HG03025 (cell line): ENCODE measurements around the gene CCDC85C.

ENCODE experiments used
- ATAC-seq: cut with Tn5 transposase; IDR thresholded peaks from one replicate; pipeline ENCODE4 v1.9.1; 2021; ENCODE audit warnings: mild to moderate bottlenecking, moderate library complexity; ENCODE audit not compliant: unreplicated experiment, low FRiP score

Gene CCDC85C

DNA sequence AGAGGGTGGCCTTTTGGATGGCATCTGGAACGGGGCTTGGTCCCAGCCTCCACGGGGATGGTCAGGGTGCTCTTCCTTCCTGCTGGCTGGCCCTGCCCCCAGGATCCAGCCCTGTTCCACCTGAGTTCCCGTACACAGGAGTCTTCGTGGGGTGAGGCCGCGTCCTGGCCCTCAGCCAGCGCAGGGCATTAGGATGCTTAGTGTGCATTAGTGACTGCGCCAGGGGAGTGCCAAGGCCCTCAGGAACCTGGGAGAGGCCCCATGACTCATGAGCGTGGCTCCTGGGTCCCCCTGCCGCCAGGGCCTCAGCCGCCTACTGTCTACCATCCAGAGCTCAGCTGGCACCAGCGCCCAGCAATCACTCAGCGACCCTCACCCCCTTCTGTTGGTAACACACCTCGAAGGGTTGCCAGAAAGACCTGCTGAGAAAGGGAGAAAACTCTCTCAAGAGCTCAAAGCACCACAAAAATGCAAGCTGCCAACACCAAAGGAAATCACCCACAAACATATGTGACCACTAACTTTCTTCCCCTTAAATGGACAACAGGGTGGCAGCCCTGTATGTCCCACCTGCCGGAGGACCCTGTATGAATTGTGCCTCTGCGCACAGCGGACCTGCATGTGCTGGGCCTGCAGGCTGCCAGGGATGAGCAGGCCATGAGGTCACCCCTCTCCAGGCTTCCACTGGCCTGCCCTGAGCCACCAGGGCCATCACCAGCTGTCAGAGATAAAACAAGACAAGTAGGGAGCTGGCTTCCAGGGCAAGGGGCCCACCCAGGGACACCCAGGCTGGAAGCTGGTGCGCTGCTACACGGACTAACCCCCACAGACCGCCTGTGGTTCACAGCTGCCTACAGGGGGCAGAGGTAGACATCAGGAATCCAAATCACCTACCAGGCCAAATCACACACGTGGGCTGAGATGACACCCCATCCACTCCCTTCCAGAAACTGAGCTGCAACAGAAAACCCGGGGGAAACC is 28.7 kb downstream of the CCDC85C start:
- ATAC-seq, result no peak

DNA sequence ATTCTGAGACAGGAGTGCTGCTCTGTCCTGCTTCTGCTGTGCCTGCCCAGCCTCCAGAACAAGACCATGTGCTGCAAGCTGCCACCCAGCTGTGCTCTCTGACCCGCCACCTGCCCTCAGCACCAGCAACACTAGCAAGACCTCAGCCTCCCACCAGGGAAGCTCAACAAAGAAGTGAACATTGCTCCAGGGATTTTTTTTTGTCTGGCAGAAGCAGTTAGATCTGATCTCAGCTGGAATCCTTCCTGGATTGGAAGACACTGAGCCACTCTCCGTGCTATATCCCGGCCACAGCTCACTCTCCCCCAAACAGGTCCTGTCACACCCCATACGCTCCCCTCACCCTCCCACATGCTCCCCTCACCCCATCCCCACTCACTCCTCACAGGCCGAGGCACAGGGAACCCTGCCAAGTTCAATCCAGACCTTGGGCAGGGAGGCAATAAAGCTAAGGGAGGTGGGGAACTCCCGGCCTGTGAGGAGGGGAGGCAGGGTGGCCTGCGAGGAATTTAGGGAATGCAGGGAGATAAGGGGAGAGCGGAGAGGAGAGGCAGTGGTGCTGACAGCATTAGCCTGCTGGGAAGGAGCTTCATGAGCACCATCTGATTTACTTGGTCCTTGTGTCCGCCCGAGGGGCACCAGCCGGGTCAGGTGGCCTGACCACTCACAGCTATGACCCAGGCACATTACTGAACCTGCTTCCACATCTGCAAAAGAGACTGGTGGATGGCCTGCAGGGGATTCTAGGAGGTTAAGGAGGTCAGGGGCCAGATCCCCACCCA is 29.7 kb downstream of the CCDC85C start:
- ATAC-seq, result no peak

DNA sequence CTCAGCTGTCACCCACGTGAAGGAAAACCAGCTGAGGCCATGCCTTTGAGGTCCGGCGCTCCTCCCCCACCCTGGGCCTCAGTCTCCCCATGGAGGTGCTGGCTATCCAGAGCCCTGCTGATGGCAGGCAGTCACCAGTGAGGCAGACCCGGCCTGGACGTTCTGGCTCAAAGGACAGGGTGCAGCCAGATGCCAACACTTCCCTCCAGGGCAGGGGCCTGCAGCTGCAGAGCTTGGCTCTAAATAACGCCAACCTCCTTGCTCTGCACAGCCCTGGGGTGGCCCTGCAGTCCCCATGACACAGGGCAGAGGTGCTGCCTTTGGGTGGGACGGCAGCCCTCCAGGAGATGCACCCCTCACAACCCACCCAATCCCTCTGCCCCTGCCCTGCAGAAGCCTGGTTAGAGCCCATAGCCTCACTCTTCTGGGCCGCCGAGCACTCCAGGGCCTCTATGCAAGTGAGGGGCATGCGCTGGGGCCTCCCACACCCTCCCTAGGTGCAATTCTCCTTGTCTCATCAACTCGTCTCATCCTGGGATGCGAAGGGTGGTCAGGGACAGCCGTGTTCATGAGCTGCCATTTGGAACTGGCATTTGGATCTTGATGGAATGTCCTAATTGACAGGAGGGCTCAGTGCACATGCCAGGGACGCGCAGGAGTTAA is 30.4 kb downstream of the CCDC85C start:
- ATAC-seq, result no peak

DNA sequence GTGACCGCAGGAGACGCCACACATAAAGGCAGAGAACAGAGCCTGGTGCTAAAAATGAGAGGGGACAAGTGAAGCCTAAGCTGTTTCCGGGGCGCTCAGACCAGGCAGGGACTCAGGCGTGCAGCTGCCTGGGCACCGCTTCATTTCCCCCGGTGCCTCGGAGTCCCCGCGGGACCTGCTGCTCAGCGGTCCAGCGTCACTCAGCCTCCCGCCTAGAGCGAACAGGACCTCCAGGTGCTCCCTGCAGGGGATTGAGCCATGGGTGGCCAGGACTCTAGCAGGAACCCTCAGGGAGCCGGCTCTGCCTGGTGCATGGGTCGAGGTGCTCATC is 31.0 kb downstream of the CCDC85C start:
- no peak for ATAC-seq

DNA sequence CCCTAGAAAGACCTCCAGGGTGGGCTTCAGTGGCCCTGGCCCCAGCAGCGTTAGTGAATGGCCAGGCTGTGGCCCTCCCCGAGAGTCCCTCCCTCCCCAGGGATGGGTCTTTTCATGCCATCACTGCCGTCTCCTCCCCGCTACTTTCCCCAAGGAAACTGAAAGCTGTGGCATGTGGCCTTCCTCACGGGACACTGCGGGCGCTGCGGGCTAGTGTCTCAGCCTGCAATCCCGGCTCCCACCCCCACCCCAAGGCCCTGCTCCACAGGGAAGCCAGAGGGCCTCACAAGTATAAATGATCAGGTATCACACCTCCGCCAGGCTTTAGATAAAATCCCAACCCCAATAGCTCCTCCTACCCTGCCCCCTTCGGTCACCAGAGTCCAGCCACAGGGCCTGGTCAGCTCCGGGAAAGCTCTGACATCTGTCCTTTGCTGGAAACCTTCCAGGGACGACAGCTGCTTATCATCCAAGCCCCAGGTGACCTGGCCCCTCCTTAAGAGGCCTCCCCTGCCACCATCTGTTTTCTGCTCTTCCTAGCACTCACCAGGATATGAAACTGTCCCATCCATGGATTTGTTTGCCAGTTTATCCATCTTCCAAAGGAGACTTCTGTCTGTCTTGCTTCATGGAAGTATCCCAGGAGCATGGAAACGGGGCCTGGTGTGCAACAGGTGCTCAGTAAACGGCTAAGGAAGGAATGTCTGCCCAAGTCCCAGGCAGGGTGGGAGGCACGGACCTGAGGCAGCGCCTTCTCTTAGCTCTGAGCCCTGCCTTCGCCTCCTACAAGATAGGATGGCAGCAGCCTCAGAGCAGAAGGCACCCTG is 31.6 kb downstream of the CCDC85C start:
- no peak for ATAC-seq

DNA sequence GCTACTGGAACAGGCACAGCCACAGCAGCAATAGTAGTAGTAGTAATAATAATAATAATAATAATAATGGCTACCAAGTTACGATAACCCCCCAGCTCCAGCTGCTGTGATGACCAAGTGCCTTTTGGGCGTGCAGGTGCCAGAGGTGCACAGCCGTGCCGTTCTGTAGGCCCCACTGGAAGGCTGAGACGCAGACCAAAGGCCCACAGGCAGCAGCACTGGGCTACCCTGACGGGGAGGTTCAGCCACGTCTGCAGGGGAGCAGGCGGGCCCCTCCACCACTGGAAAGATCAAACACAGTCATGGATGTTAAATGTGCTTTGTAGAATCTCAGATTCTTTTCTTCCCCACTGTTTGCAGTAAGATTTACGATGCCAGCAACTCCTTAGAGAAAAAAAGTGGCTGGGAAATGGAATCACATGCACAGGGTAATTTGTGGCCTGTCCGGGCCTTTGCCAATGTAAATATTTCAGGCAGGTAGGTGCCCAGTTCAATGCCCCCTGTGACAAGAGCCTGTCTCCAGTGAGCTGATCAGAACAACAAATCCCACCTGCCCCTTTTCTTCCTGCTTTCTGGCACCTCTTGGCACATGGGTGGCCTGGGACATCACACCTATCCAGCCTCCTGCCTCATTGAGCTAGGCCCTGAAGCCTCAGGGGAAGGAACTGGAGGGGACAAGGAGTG is 32.6 kb downstream of the CCDC85C start:
- no peak for ATAC-seq

DNA sequence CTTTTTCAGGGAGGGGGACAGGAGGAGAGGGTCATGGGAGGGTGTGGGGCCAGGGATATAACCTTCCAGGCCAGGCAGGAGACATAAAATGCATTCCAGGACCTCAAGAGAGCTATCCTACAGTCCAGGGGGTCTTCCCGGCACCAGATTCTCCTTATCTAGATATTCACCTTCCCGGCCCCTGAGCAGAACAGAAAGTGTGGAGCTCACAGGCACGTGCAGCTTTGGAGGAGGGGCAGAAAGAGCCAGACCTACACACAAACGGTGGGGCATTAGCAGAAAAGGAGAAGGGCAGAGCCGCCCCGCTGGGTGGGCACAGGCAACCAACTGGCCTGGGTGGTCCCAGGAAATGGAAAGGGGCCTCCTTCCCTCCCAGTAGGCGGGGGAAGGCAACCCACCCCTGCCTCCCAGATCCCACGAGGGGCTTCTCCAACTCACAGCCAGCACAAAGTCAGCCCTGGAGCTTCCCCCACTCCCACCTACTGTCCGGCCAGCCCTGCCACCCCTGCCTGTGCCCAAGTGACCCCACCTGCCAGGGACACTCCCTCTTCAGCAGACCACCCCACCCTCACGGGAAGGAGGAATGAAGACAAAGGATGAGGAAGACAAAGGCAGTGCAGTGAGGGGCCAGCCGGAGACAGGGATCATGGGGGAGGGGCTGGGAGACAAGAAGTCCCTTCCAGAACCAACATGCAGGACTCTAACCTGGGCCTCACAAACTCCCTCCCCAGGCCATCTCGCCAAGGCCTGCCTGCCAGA is 33.3 kb downstream of the CCDC85C start:
- no peak for ATAC-seq

DNA sequence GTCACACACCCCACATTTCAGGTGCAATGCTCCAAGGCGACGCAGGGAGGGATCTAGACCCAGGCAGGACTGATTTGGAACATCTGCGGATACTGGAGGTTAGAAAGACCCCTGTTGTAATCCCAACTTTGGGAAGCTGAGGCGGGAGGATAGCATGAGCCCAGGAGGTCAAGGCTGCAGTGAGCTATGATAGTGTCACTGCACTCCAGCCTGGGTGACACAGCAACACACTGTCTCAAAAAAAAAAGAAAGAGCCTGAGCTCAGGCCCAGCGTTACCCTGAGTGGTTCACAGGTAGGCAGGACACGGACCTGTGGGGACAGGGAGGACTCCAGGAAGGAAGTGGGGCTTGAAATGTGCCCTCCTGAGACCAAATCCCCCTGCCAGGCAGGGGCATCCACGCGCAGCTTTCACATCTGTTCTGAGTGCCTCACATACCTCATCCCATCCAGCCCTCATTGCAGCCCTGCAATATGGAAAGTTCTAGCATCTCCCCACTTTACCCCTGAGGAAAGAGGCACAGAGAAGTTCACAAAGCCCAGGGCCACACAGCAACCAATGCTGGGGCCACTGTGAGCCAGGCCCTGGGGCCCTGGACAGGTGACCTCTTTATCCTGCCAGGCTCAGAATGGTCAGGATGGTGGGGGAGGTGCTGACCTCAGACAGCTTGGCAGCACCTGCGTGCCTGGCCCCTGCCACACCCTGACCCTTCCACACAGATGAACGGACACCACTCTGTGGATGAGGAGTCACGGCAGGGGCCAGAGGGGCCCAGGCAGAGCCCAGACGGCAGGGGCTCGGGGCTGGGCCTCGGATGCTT is 34.1 kb downstream of the CCDC85C start:
- ATAC-seq, result no peak

DNA sequence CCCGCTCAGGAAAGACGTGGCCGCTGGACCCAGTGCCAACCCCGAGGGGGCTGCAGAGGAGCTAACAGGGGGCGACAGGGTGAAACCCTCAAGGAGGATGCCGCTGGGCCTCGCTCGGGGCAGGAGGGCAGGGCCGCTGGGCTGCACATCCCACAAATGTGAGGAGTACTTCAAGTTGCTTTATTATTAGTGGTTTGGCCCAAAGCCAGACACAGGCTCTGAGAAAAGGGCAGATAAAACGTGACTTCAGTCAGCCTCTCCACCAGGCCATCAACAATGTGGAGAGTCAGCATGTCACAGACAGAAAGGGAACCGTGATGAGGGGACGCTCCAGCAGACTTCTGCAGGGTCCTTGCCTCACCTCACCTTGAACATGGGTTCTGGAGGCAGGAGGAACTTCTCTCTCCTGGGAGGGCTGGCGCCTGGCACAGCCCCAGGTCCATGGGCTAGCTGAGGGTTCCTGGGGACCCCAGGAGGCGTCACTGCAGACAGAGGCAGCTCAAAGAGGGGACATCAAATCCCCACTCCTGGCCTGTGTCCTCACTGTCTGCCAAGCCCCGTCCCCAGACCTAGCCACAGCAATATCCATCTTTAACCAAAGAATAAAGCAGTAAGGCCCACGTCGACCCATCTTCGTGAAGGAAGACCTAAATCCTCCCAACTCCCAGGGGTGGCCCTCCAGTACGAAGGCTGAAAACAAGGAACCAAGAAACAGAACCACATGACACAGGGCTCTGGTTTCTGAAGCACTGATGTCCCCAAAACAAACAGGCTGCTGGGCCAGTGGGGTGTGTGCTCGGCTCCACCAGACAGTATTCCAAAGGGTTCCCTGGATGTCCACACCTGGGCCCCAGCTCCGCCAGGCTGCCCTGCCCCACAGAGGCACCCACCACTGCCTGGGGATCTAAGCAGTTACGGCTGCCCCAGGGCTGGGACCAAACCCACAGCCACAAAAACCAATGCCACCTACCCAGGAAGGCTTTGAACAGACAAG is 35.1 kb downstream of the CCDC85C start:
- no peak for ATAC-seq

DNA sequence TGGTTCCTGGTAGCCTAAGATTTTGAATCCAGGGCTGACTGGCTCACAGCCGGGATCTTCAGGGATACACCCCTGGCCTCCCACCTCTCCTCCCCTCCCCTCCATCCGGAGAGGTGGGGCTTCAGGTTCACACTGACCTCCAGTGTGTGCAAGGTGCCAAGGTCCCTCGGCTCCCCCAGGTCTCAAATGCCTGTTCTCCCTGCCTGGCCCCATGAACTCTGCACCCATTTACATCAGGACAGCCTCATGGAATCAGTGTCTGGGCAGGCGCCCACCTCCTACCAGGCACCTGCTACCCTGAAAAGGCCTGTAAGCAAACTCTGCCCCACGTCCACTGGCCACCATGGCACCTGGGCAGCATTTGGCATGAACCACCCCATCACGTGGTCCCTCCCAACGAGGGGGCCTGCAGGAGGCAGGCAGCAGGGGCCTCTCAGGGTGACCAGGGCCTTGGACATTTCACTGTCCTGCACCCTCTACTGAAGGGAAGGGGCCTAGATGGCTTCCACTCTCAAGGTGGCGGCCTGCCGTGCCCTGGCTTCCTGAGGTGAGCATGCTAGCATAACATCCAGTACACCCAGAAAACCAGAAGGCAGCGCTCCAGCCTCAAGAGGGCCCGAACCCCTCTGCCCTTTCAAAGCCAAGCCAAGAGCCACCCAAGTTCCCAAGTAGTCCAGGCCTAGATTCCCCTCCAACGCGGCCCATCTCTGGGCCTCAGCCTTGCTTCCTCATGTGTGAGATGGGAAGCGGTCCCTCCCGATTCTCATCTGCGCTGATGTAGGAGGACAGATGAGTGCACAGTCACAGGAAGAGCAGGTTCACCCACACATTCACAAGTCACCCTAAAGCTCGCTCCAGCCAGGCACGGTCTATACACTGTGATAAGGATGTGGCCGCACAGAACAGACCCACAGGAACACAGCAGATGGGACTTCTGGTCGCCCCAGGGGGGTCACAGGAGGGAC is 37.3 kb downstream of the CCDC85C start:
- no peak for ATAC-seq

DNA sequence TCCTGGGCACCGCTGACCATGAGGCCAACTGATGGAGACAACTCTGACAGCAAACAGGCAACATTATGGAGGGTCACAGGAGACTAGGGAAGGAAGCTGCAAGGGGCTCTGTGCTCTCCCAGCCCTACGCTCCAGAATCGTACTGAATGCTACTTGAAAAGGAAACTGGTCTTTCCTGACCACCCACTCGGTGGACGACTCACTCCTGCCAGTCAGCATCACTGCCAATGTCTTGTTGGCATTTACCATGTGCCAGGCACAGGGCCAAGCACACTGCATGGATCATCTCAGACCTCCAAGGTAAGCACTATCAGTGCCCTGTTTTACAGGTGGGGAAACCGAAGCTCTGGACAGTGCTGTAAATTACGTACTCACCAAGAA is 38.0 kb downstream of the CCDC85C start:
- ATAC-seq, result no peak

DNA sequence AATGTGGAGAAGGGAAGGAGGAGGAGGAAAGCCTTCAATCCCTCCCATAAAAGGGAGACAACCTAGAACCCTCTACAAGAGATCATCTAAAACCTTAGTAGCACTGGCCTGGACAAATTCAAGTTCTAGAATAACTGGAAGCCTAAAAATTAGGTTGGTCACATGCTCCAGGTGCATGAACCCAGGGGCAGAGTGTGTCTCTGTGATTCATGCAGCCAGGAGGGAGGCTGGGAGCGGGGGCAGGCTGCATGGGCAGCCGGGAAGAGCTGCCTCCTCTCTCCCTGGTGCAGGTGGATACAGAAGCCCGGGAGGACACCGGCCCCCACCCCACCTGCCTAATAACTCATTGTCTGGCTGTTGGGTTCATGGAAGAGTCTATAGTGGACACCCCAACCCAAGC is 38.6 kb downstream of the CCDC85C start:
- ATAC-seq, result no peak

DNA sequence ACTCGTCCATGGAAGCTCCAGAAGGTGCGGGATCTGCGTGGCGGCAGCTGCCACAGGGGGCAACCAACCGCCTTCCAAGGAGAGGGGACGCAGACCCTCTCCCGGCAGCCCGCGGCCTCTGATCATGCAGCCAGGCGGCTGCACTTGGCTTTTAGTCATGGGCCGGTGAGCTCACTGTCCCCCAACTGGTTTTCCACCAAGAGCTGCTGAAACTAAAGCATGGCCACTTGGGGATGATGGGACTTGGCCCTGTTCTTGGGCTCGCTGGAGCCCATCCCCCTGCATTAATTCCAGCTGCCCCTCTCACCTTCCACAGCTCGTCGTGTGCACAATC is 39.1 kb downstream of the CCDC85C start:
- no peak for ATAC-seq

DNA sequence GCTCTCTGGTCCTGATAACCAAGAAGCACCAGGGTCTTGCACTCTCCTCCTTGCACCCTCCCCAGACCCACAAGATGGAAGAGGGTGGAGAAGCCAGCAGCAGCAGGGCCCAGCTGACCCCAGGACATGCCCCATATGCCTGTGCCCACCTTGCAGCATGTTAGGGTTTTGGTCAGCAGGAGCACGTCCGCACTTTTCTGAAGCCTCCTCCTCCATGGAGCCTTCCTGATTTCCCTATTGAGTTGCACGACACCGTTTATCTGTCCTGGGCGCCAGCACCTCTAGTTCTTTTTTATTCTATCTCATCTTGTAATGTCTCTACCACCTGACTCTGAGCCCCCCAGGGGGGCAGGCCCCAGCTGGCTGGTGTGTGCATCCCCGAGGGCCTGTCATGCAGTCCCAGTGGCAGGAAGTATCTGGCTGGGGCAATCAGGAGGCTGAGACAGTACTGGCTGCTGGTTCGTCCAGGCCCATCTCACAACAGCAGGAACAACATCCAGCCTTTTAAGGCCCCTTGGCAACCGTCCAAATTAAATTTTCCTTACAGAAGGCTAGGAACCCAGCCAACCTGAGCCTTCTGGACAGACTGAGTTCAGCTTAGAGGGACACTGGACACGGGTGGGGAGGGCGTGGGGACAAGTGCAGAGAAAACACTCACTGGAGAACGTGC is 39.6 kb downstream of the CCDC85C start:
- no peak for ATAC-seq

DNA sequence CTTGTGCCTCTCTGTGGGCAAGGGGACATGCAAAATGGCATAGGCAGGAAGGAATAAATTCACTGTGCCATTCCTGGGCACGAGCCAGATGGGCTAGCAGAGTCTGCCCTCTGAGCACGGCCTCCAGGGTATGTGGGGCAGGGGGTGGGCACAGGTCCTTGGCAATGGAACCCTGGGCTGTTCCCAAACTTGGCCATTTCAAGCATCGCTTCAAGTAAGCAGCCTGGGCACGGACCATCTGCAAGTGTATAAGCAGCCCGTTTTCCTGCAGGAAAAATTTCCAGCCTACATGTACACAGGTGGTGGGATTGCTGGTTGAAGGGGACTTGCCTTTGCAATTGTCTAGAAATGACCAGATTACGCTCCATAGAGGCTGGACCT is 40.3 kb downstream of the CCDC85C start:
- no peak for ATAC-seq
